ENCODE data around the gene OLFM2. TPM values are rescaled to one million over a fixed set of nuclear protein-coding genes. Genes with fewer than 3 reads are reported as not detected.
A peak's percentile ranks its signal among the peaks of the same experiment; 100 is the strongest.
"Not testable (repeated sequence)": the region's sequence is repeated elsewhere in the genome, so short reads cannot be mapped to it uniquely, and the experiment has no call there.

The OLFM2 gene
- total and polyA plus RNA-seq, 3 donors from 2014 or later: 15.9 to 27.0 (median 22.5) TPM

- no peaks in the 10 kb centered on the region for H3K9me3 ChIP-seq
- no peak overlapping the region for H3K27ac ChIP-seq
- no peak overlapping the region for H3K4me3 ChIP-seq
- no peak for DNase-seq
- 55 to 73% methylated on average over 5 of the region's 5 CpGs for WGBS, 2 donors
- no peaks in the 10 kb centered on the region for H3K27me3 ChIP-seq
- H3K4me1 ChIP-seq: peaks cover 12% of the 10 kb centered on the region
- H3K36me3 ChIP-seq (ENCODE audit: low read depth, missing control alignments): no peaks in the 10 kb centered on the region
- intact Hi-C loops (cut with DNase I; ENCODE audit: low total_unique reads): no loop called here
- TF ChIP-seq CTCF (IDR thresholded peaks at IDR 0.05) (no peak), POLR2A (IDR thresholded peaks at IDR 0.05) (no peak)
Measured at GRCh38 chr19:9823816-9824215, 112.5 kb downstream of the OLFM2 start.

GRCh38 chr19:9820034-9820433 lies 116.3 kb downstream of the OLFM2 start:
- peak overlapping the region; percentile 90 to 93 for H3K4me3 ChIP-seq
- not testable (repeated sequence) for DNase-seq
- WGBS, 2 donors: 75 to 83% methylated on average over 8 of the region's 8 CpGs

GRCh38 chr19:9819596-9819909 lies 116.8 kb downstream of the OLFM2 start:
- Histone ChIP-seq H3K27me3 (no peaks in the 10 kb centered on the region), H3K4me1 (peaks cover 8% of the 10 kb centered on the region), H3K36me3 (ENCODE audit: low read depth, missing control alignments) (no peaks in the 10 kb centered on the region), H3K27ac (peak overlapping the region; percentile 75 to 93), H3K9me3 (no peaks in the 10 kb centered on the region), H3K4me3 (peak overlapping the region; percentile 90 to 93)
- 0 to 1% methylated on average over 18 to 21 of the region's 21 CpGs for WGBS, 2 donors
- DNase-seq: no peak
- TF ChIP-seq CTCF (IDR thresholded peaks at IDR 0.05) (no peak), POLR2A (IDR thresholded peaks at IDR 0.05) (no peak)
- intact Hi-C loops (cut with DNase I; ENCODE audit: low total_unique reads): no loop called here

More at GRCh38 chr19:9820034-9820433, 116.3 kb downstream of the OLFM2 start:
- H3K9me3 ChIP-seq; H3K4me1 ChIP-seq; H3K27me3 ChIP-seq; intact Hi-C loops (cut with DNase I; ENCODE audit: low total_unique reads); H3K36me3 ChIP-seq (ENCODE audit: low read depth, missing control alignments): not testable (repeated sequence)
- H3K27ac ChIP-seq: peak overlapping the region; percentile 75 to 93

GRCh38 chr19:9818734-9819595 lies 117.3 kb downstream of the OLFM2 start, which contains the start of gene FBXL12:
Gene FBXL12 (minus strand): TSS chr19:9819079. CDS start chr19:9818813, 266 bp downstream.
- WGBS, 2 donors: 0% methylated on average over 28 to 78 of the region's 82 CpGs
- TF ChIP-seq CTCF (IDR thresholded peaks at IDR 0.05) (no peak), POLR2A (IDR thresholded peaks at IDR 0.05) (peak; percentile 69)
- H3K4me1 ChIP-seq: peaks cover 8% of the 10 kb centered on the region
- no peaks in the 10 kb centered on the region for H3K9me3 ChIP-seq
- H3K36me3 ChIP-seq (ENCODE audit: low read depth, missing control alignments): no peaks in the 10 kb centered on the region
- intact Hi-C loops (cut with DNase I; ENCODE audit: low total_unique reads): no loop called here
- no peaks in the 10 kb centered on the region for H3K27me3 ChIP-seq
- peak within 1 kb of the TSS; percentile 75 to 93 for H3K27ac ChIP-seq
- DNase-seq: peak; percentile 100
- peak within 1 kb of the TSS; percentile 90 to 93 for H3K4me3 ChIP-seq

GRCh38 chr19:9818175-9818733 lies 118.1 kb downstream of the OLFM2 start:
- peak overlapping the region; percentile 90 to 93 for H3K4me3 ChIP-seq
- WGBS, 2 donors: 2 to 5% methylated on average over 14 to 38 of the region's 39 CpGs
- H3K27ac ChIP-seq: peak overlapping the region; percentile 75 to 93
- DNase-seq: no peak
- H3K36me3 ChIP-seq (ENCODE audit: low read depth, missing control alignments): no peaks in the 10 kb centered on the region
- H3K27me3 ChIP-seq: no peaks in the 10 kb centered on the region
- H3K4me1 ChIP-seq: peaks cover 5% of the 10 kb centered on the region
- H3K9me3 ChIP-seq: no peaks in the 10 kb centered on the region
- intact Hi-C loops (cut with DNase I; ENCODE audit: low total_unique reads): no loop called here
- no peak for TF ChIP-seq POLR2A (IDR thresholded peaks at IDR 0.05)
- TF ChIP-seq CTCF (IDR thresholded peaks at IDR 0.05): no peak
